Measurements from ENCODE around the gene RUNX3.

Gene RUNX3

GRCh38 chr1:24878775-24879742 lies 51.0 kb downstream of the RUNX3 start:
- CTCF ChIA-PET: interaction anchor here (0.5 to 2.8 kb wide), 4 partner anchors 9 to 34 kb away, joined by 3 to 17 read pairs (median 4); no protein-coding TSS in a partner anchor

GRCh38 chr1:24878045-24878444 lies 52.0 kb downstream of the RUNX3 start:
- no peak for DNase-seq (ENCODE audit: low read depth, low spot score)
- TF ChIP-seq CTCF (IDR thresholded peaks at IDR 0.05; ENCODE audit: insufficient read depth, low read length, missing control alignments): no peak
- ChIA-PET POLR2A (no interaction called here), CTCF (interaction anchor here (2.8 kb wide), 1 partner anchor 20 kb away, joined by 17 read pairs; no protein-coding TSS in a partner anchor)
- H3K4me3 ChIP-seq (ENCODE audit: low read depth, low read length): no peak overlapping the region

More at GRCh38 chr1:24878775-24879742, 51.0 kb downstream of the RUNX3 start:
- no peak for TF ChIP-seq CTCF (IDR thresholded peaks at IDR 0.05; ENCODE audit: insufficient read depth, low read length, missing control alignments)
- no peak overlapping the region for H3K4me3 ChIP-seq (ENCODE audit: low read depth, low read length)
- POLR2A ChIA-PET: interaction anchor here (0.6 kb wide), 1 partner anchor 134 kb away, joined by 3 read pairs; the partner anchor contains the start of gene CLIC4
- peak; percentile 21 for DNase-seq (ENCODE audit: low read depth, low spot score)

GRCh38 chr1:24875991-24876506 lies 54.0 kb downstream of the RUNX3 start:
- POLR2A ChIA-PET: no interaction called here
- TF ChIP-seq CTCF (IDR thresholded peaks at IDR 0.05; ENCODE audit: insufficient read depth, low read length, missing control alignments): no peak
- no peak for DNase-seq (ENCODE audit: low read depth, low spot score)
- no peak overlapping the region for H3K4me3 ChIP-seq (ENCODE audit: low read depth, low read length)
- CTCF ChIA-PET: interaction anchor here (0.8 kb wide), 1 partner anchor 329 kb away, joined by 3 read pairs; no protein-coding TSS in a partner anchor

GRCh38 chr1:24875257-24875656 lies 54.8 kb downstream of the RUNX3 start:
- ChIA-PET POLR2A (no interaction called here), CTCF (interaction anchor here (0.8 to 1.9 kb wide), 3 partner anchors 23 to 330 kb away, joined by 3 to 4 read pairs (median 3); no protein-coding TSS in a partner anchor)
- no peak for TF ChIP-seq CTCF (IDR thresholded peaks at IDR 0.05; ENCODE audit: insufficient read depth, low read length, missing control alignments)
- no peak overlapping the region for H3K4me3 ChIP-seq (ENCODE audit: low read depth, low read length)
- DNase-seq (ENCODE audit: low read depth, low spot score): no peak

- no peak for DNase-seq (ENCODE audit: low read depth, low spot score)
- no peak for TF ChIP-seq CTCF (IDR thresholded peaks at IDR 0.05; ENCODE audit: insufficient read depth, low read length, missing control alignments)
- POLR2A ChIA-PET: interaction anchor here (1.0 kb wide), 1 partner anchor 13 kb away, joined by 3 read pairs; no protein-coding TSS in a partner anchor
- CTCF ChIA-PET: interaction anchor here (0.6 to 1.9 kb wide), 4 partner anchors 9 to 186 kb away, joined by 3 to 4 read pairs (median 3); no protein-coding TSS in a partner anchor
- H3K4me3 ChIP-seq (ENCODE audit: low read depth, low read length): no peak overlapping the region
Measured at GRCh38 chr1:24874611-24875234, 55.4 kb downstream of the RUNX3 start.
